ENCODE results near the gene SLC17A7. TPM values are rescaled to one million over a fixed set of nuclear protein-coding genes. Genes with fewer than 3 reads are reported as not detected.
"Not testable (repeated sequence)": the region's sequence is repeated elsewhere in the genome, so short reads cannot be mapped to it uniquely, and the experiment has no call there.

SLC17A7 gene
- total RNA-seq, 1 donor from 2014 or later: not detected

DNA sequence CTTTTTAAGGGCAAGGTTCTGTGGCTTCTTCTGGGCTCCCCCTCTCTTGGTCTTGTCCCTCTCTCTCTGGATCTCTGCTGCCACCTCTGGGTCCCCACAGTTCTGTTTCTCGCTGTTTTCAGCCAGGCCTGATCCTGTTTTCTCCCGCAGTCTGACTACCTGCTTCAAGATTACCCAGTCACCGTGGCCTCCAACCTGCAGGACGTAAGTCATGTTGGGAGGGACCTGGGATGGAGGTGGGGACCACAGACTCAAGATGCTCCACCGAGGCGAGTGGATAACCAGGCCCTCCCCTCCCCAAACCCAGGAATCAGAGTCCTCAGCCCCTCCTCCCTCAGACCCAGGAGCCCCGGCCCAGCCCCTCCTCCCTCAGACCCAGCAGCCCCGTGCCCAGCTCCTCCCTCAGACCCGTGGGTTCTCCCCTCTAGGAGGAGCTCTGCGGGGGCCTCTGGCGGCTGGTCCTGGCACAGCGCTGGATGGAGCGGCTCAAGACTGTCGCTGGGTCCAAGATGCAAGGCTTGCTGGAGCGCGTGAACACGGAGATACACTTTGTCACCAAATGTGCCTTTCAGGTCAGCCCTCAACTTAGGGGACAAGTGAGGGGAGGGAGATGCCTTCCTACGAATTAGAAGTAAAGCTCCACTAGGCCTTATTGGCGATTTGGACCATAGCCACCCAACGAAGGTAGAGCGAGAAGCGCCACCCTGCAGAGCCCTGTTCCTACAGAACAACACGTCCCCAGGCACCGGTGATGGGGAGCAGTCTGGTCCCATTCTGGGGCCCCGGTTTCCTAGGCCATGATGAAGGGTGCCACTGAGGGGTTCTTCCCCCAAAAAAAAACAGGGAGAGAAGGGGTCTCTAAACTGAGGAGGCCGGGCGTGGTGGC, 34.9 kb upstream of the SLC17A7 start:
- Histone ChIP-seq H3K4me3 (ENCODE audit: low read depth, low read length) (no peak overlapping the region), H3K27me3 (ENCODE audit: control insufficient read depth, insufficient read depth, low read length) (no peaks in the 10 kb centered on the region), H3K36me3 (ENCODE audit: control insufficient read depth, insufficient read depth, low read length) (no peaks in the 10 kb centered on the region)
- no peak for DNase-seq (ENCODE audit: low read depth)
- TF ChIP-seq, protein P1, sequence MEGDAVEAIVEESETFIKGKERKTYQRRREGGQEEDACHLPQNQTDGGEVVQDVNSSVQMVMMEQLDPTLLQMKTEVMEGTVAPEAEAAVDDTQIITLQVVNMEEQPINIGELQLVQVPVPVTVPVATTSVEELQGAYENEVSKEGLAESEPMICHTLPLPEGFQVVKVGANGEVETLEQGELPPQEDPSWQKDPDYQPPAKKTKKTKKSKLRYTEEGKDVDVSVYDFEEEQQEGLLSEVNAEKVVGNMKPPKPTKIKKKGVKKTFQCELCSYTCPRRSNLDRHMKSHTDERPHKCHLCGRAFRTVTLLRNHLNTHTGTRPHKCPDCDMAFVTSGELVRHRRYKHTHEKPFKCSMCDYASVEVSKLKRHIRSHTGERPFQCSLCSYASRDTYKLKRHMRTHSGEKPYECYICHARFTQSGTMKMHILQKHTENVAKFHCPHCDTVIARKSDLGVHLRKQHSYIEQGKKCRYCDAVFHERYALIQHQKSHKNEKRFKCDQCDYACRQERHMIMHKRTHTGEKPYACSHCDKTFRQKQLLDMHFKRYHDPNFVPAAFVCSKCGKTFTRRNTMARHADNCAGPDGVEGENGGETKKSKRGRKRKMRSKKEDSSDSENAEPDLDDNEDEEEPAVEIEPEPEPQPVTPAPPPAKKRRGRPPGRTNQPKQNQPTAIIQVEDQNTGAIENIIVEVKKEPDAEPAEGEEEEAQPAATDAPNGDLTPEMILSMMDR (IDR thresholded peaks at IDR 0.05; ENCODE audit: insufficient read depth, low read length, poor library complexity, severe bottlenecking): peak; percentile 87

DNA sequence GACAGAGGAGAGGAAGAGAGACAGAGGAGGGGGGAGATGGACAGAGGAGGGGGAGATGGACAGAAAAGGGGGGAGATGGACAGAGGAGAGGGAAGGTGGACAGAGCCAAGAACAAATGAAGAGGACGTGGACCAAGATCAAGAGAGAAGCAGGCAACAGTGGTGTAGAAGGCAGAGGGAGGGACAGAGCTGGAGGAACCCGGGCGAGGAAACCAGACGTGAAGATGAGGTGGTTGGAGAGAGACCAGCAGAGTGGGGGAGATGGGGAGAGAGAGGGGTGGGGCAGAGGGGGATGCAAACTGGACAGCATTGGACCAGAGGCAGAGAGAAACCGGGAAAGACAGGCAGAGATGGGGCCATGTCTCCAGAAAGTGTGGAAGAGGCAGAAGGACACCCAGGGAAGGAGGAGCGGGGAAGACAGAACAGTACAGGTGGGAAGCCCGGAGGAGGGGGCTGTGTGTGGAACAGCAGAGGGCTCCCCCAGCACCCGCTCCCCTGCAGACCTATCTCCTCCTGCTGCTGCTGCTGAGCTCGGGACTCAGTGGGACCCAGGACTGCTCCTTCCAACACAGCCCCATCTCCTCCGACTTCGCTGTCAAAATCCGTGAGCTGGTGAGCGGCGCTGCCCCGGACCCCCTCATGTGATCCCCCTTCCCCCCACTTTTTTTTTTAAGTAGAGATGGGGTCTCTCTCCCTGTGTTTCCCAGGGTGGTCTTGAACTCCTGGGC, 34.0 kb upstream of the SLC17A7 start:
- Histone ChIP-seq H3K27me3 (ENCODE audit: control insufficient read depth, insufficient read depth, low read length) (no peaks in the 10 kb centered on the region), H3K36me3 (ENCODE audit: control insufficient read depth, insufficient read depth, low read length) (no peaks in the 10 kb centered on the region), H3K4me3 (ENCODE audit: low read depth, low read length) (no peak overlapping the region)
- DNase-seq (ENCODE audit: low read depth): no peak
- TF ChIP-seq, protein P1 (IDR thresholded peaks at IDR 0.05; ENCODE audit: insufficient read depth, low read length, poor library complexity, severe bottlenecking): no peak

DNA sequence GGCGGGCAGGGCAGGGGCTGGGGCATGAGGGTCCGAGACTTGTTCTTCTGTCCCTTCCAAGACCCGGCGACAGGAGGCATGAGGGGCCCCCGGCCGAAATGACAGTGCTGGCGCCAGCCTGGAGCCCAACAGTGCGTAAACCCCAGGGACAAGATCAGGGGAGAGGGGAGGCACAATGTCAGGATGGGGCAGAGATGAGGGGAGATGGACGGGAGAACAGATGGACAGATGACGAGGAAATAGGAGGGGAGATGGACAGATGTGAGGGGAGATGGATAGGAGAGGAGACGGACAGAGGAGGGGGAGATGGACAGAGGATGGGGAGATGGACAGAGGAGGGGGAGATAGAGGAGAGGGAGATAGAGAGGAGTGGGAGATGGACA, 33.2 kb upstream of the SLC17A7 start:
- TF ChIP-seq, protein P1 (IDR thresholded peaks at IDR 0.05; ENCODE audit: insufficient read depth, low read length, poor library complexity, severe bottlenecking): no peak
- no peaks in the 10 kb centered on the region for H3K36me3 ChIP-seq (ENCODE audit: control insufficient read depth, insufficient read depth, low read length)
- no peaks in the 10 kb centered on the region for H3K27me3 ChIP-seq (ENCODE audit: control insufficient read depth, insufficient read depth, low read length)
- DNase-seq (ENCODE audit: low read depth): no peak
- H3K4me3 ChIP-seq (ENCODE audit: low read depth, low read length): peak overlapping the region; percentile 51

DNA sequence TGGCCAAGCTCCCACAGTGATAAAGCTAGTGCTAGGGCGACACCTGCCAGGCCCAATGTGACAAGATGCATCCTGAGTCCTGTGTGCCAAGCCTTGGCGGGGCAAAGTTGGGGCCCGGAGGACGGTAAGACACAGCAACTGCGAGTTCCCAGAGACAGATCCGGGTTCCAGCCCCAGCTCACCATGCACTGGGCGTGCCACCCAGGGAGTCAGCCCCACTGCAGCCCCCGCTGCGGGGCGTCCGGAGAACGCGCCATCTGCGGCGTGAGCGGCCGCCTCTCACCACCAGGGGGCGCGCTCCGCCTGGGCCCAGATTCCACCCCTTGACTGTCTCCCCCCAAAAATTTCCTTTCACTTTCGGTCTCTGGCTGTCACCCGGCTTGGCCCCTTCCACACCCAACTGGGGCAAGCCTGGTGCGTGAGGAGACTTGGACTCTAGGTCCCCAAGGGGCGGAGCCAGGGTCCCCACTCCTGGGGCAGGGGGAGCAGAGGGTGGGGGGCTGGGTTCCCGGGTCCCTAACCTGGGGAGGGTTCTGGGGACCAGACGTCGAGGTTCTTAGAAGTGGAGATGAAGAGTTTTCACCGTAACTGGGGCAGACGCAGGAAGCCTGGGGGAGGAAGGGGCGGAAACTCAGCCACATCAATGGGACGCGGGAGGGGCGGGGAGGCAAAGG, 32.7 kb upstream of the SLC17A7 start, which contains the start of gene FLT3LG:
Gene FLT3LG (plus strand): TSS at position 348 of the 674 bp plus-strand sequence. CDS start 425 bp downstream, outside the sequence.
- Histone ChIP-seq H3K27me3 (ENCODE audit: control insufficient read depth, insufficient read depth, low read length) (no peaks in the 10 kb centered on the region), H3K4me3 (ENCODE audit: low read depth, low read length) (peak within 1 kb of the TSS; percentile 51), H3K36me3 (ENCODE audit: control insufficient read depth, insufficient read depth, low read length) (no peaks in the 10 kb centered on the region)
- no peak for DNase-seq (ENCODE audit: low read depth)
- TF ChIP-seq, protein P1 (IDR thresholded peaks at IDR 0.05; ENCODE audit: insufficient read depth, low read length, poor library complexity, severe bottlenecking): peak; percentile 98

DNA sequence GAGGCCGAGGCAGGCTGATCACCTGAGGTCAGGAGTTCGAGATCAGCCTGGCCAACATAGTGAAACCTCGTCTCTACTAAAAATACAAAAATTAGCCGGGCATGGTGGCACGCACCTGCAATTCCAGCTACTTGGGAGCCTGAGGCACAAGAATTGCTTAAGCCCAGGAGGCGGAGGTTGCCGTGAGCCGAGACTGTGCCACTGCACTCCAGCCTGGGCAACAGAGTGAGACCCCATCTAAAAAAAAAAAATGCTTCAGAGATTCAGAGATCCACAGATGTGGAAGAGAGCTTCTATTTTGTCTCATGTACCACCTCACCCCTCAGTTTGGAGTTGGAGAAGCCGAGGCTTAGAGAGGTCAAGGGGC, 32.2 kb upstream of the SLC17A7 start:
- not testable (repeated sequence) for H3K27me3 ChIP-seq (ENCODE audit: control insufficient read depth, insufficient read depth, low read length); DNase-seq (ENCODE audit: low read depth); H3K36me3 ChIP-seq (ENCODE audit: control insufficient read depth, insufficient read depth, low read length); H3K4me3 ChIP-seq (ENCODE audit: low read depth, low read length)

DNA sequence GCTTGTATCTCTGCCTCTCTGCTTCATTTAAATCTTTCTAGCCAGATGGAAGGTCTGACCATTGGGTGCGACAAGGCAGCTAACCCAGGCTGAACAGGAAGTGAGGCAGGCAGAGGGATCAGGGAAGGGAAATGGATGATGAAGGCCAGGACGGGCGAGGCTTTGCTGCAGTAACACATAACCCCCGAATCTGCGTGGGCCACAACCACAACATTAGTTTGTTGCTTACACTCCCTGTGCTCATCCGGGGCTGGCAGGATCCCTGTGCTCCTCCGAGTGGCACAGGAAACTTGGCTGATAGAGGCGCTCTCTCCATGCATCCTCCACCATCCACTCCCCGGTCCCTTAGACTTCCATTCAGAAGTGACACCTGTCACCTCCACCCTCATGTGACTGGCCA, 31.6 kb upstream of the SLC17A7 start:
- DNase-seq (ENCODE audit: low read depth): no peak
- Histone ChIP-seq H3K27me3 (ENCODE audit: control insufficient read depth, insufficient read depth, low read length) (no peaks in the 10 kb centered on the region), H3K36me3 (ENCODE audit: control insufficient read depth, insufficient read depth, low read length) (no peaks in the 10 kb centered on the region), H3K4me3 (ENCODE audit: low read depth, low read length) (no peak overlapping the region)
- TF ChIP-seq, protein P1 (IDR thresholded peaks at IDR 0.05; ENCODE audit: insufficient read depth, low read length, poor library complexity, severe bottlenecking): no peak

Measured in kidney epithelial cell (primary cell).